ENCODE results near the gene NEK1.
A peak's percentile ranks its signal among the peaks of the same experiment; 100 is the strongest.
"Not testable (repeated sequence)": the region's sequence is repeated elsewhere in the genome, so short reads cannot be mapped to it uniquely, and the experiment has no call there.

Gene NEK1

GRCh38 chr4:169546548-169546947 lies 65.8 kb downstream of the NEK1 start:
- DNase-seq (ENCODE audit: low read depth); H3K4me3 ChIP-seq (ENCODE audit: low read depth, low read length): not testable (repeated sequence)

GRCh38 chr4:169540774-169541173 lies 71.6 kb downstream of the NEK1 start:
- DNase-seq (ENCODE audit: low read depth) = no peak
- H3K4me3 ChIP-seq (ENCODE audit: low read depth, low read length) = no peak overlapping the region

- H3K4me3 ChIP-seq (ENCODE audit: low read depth, low read length) = no peak overlapping the region
- no peak for DNase-seq (ENCODE audit: low read depth)
These were observed 82.3 kb downstream of the NEK1 start for GRCh38 chr4:169530048-169530447.

GRCh38 chr4:169523796-169524195 lies 88.6 kb downstream of the NEK1 start:
- DNase-seq (ENCODE audit: low read depth) = no peak
- H3K4me3 ChIP-seq (ENCODE audit: low read depth, low read length) = no peak overlapping the region

- H3K4me3 ChIP-seq (ENCODE audit: low read depth, low read length) = no peak overlapping the region
These were observed 101.8 kb downstream of the NEK1 start for GRCh38 chr4:169510617-169511016.

GRCh38 chr4:169506903-169507302 lies 105.5 kb downstream of the NEK1 start:
- no peak overlapping the region for H3K4me3 ChIP-seq (ENCODE audit: low read depth, low read length)
- DNase-seq (ENCODE audit: low read depth) = no peak

More at GRCh38 chr4:169510617-169511016, 101.8 kb downstream of the NEK1 start:
- DNase-seq (ENCODE audit: low read depth) = no peak

GRCh38 chr4:169499907-169500306 lies 112.5 kb downstream of the NEK1 start:
- H3K4me3 ChIP-seq (ENCODE audit: low read depth, low read length); DNase-seq (ENCODE audit: low read depth): not testable (repeated sequence)

GRCh38 chr4:169494234-169494633 lies 118.1 kb downstream of the NEK1 start:
- not testable (repeated sequence) for H3K4me3 ChIP-seq (ENCODE audit: low read depth, low read length); DNase-seq (ENCODE audit: low read depth)

GRCh38 chr4:169493164-169493524 lies 119.2 kb downstream of the NEK1 start:
- DNase-seq (ENCODE audit: low read depth) = no peak
- H3K4me3 ChIP-seq (ENCODE audit: low read depth, low read length) = no peak overlapping the region

GRCh38 chr4:169492436-169493163 lies 119.8 kb downstream of the NEK1 start:
- H3K4me3 ChIP-seq (ENCODE audit: low read depth, low read length) = no peak overlapping the region
- peak; percentile 4 for DNase-seq (ENCODE audit: low read depth)

- DNase-seq (ENCODE audit: low read depth) = no peak
- H3K4me3 ChIP-seq (ENCODE audit: low read depth, low read length) = no peak overlapping the region
These were observed 121.2 kb downstream of the NEK1 start for GRCh38 chr4:169491211-169491610.

- H3K4me3 ChIP-seq (ENCODE audit: low read depth, low read length) = no peak overlapping the region
- DNase-seq (ENCODE audit: low read depth) = no peak
These were observed 123.1 kb downstream of the NEK1 start for GRCh38 chr4:169489306-169489705.

GRCh38 chr4:169485791-169486742 lies 126.3 kb downstream of the NEK1 start:
- no peak overlapping the region for H3K4me3 ChIP-seq (ENCODE audit: low read depth, low read length)
- DNase-seq (ENCODE audit: low read depth) = peak; percentile 13

- peak; percentile 9 for DNase-seq (ENCODE audit: low read depth)
- no peak overlapping the region for H3K4me3 ChIP-seq (ENCODE audit: low read depth, low read length)
These were observed 127.3 kb downstream of the NEK1 start for GRCh38 chr4:169485086-169485485.

GRCh38 chr4:169484485-169484884 lies 127.9 kb downstream of the NEK1 start:
- no peak for DNase-seq (ENCODE audit: low read depth)
- H3K4me3 ChIP-seq (ENCODE audit: low read depth, low read length) = no peak overlapping the region

GRCh38 chr4:169464080-169464479 lies 148.3 kb downstream of the NEK1 start:
- no peak overlapping the region for H3K4me3 ChIP-seq (ENCODE audit: low read depth, low read length)

GRCh38 chr4:169460081-169460480 lies 152.3 kb downstream of the NEK1 start:
- no peak for DNase-seq (ENCODE audit: low read depth)
- H3K4me3 ChIP-seq (ENCODE audit: low read depth, low read length) = no peak overlapping the region

More at GRCh38 chr4:169464080-169464479, 148.3 kb downstream of the NEK1 start:
- no peak for DNase-seq (ENCODE audit: low read depth)

GRCh38 chr4:169458575-169458974 lies 153.8 kb downstream of the NEK1 start:
- no peak for DNase-seq (ENCODE audit: low read depth)
- H3K4me3 ChIP-seq (ENCODE audit: low read depth, low read length) = no peak overlapping the region

GRCh38 chr4:169452644-169453043 lies 159.7 kb downstream of the NEK1 start:
- not testable (repeated sequence) for H3K4me3 ChIP-seq (ENCODE audit: low read depth, low read length); DNase-seq (ENCODE audit: low read depth)

- DNase-seq (ENCODE audit: low read depth); H3K4me3 ChIP-seq (ENCODE audit: low read depth, low read length): not testable (repeated sequence)
These were observed 163.4 kb downstream of the NEK1 start for GRCh38 chr4:169448935-169449334.
